Activated CD8-positive, alpha-beta memory T cell treated with anti-CD3 and anti-CD28 coated beads for 48 hours (primary cell): ENCODE data around the gene SRSF6.
"Not testable (repeated sequence)": the region's sequence is repeated elsewhere in the genome, so short reads cannot be mapped to it uniquely, and the experiment has no call there.

Experiments used
- DNase-seq, 3 experiments: peaks; one replicate each; pipeline ENCODE4 v3.0.0-alpha.2; 2020; ENCODE audit warnings: low read depth in 2 of 3, low spot score in 2 of 3

SRSF6 gene

DNA sequence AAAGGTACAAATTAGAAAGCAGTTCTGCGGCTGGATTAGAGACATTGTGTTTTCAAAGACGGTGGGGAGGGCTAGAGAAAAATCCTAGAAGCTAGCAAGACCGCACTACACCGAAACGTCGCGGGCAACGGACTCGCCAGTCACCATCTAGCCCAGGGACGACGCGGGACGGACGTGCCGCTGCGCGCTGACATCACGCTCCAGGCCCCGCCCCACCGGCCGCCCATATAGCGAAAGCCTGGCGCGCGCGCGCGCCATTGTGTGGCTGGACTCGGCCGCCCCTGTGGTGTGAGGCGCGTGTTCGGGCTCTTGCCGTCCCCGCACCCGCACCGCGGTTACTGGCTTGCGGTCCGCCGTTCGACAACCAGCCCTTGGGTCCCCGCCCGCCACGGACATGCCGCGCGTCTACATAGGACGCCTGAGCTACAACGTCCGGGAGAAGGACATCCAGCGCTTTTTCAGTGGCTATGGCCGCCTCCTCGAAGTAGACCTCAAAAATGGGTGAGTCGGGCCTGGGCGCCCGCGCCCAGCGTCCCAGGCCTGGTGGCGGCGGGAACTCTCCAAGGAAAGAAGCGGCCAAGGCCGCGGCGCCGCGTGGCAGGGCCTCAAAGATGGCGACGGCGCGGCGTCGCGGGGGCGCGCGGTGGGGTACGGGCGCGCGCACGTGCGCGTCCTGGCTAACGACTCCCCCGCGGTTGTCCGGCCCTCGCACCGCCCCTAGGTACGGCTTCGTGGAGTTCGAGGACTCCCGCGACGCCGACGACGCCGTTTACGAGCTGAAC is at the start of gene SRSF6:
TSS of gene SRSF6 (plus strand) at position 257 of the 782 bp plus-strand sequence. CDS start at position 395, 138 bp downstream.
- peak; percentile 86 to 96 (median 95) for DNase-seq

DNA sequence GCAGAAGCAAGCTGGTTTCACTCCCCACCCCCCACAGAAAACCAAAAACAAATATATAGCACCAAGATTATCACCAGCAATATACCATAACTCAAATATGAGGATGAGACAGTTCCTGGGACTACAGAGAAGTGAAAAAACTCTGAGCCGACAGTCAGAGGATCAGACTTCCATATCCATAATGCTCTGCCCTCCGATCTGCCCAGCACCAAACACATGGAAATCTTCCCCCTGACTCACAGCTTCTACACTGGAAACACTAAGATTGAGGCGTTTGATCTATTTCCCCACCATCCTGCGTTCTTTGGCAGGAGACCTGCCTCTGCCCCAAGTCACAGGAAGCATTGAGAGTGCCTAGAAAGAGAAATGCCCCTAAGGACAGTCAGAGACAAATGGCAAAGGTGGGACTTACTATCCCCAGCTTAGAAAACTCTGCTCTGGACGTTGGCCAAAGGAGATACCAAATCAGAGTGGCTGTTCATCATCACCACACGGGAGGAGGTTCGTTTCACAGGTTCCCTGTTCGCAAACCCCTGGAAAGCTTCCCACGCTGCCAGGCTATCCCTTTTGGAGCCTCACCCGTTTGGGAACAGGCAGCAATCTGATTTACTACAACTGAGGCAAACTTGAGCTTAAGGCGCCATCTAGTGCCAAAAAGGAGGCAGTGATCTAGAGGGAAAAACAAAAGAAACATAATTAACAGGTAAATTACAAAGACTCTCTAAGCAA is 48.7 kb upstream of the SRSF6 start:
- no peak for DNase-seq

DNA sequence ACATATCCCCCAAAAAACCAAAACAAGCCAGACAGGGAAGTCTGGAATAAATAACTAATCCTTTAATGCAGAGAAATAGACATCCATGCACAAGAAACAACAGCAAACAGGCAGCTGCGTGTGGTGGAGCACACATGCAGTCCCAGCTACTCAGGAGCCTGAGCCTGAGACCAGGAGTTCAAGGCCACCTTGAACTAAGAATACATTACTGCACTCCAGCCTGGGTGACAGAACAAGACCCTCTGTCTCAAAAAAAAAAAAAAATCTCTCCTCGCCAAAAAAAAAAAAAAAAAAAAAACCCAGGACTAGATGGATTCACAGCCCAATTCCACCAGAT is 48.2 kb upstream of the SRSF6 start:
- no peak for DNase-seq

GRCh38 chr20:43415661-43416430 is 41.9 kb upstream of the SRSF6 start:
- no peak for DNase-seq

- no peak for DNase-seq
These were observed 41.0 kb upstream of the SRSF6 start for GRCh38 chr20:43416591-43417228.

GRCh38 chr20:43420192-43420591 is 37.5 kb upstream of the SRSF6 start:
- no peak for DNase-seq

DNA sequence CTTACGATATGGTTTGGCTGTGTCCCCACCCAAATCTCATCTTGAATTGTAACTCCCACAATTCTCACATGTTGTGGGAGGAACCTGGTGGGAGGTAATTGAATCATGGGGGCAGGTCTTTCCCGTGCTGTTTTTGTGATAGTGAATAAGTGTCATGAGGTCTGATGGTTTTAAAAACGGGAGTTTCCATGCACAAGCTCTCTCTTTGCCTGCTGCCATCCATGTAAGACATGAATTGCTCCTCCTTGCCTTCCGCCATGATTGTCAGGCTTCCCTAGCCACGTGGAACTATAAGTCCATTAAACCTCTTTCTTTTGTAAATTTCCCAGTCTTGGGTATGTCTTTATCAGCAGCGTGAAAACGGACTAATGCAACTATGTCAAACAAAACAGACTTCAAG is 36.8 kb upstream of the SRSF6 start:
- DNase-seq, result not testable (repeated sequence)

DNA sequence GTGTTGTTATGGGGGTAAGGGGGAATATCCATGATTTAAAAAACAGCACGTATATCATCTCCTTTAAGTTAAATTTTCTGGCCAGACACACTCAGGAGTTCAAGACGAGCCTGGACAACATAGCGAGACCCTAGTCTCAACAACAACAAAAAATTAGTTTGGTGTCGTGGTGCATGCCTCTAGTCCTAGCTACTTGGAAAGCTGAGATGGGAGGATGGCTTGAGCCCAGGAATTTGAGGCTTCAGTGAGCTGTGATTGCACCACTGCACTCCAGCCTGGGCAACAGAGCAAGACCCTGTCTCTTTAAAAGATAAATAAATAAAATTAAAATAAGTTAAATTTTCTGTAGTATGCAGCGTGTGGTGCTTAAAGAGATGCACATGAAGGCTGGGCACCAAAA is 31.5 kb upstream of the SRSF6 start:
- DNase-seq, result no peak

DNA sequence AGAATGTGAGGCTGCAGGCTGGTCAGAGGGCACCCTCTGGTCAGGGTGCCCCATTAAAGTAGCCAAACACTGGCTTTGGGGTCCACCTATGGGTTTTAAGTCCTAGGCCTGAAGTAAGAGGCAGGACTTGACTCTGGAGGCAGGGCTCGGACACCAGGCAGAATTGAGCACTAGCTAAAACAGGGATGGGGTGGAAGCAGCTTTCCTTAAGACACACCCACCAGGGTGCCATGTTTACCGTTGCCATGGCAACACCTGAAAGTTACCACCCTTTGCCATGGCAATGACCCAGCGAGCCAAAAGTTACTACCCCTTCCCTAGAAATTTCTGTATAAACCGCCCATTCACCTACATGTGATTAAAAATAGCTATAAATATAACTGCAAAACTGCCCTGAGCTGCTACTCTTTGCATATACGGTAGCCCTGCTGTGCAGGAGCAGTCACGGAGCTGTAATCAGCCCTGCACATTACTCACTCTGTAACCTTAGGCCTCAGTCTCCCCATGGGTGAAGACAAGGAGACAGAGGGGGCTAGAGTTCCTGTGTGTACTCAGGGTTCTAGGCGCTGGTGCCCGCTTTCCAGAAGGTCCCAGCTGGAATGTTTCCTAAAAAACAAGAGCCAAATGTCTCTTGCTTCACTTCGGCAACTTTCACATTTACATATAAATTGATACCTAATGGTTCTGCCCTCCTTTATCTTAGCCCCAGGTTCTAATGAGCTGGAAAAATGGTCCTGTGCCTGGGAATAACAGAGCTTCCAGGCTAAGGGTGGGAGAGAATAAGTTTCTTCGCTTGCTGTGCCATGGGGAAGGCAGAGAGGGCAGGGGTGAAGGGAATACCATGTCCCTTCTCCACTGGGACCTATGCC is 27.2 kb upstream of the SRSF6 start:
- DNase-seq, result no peak

DNA sequence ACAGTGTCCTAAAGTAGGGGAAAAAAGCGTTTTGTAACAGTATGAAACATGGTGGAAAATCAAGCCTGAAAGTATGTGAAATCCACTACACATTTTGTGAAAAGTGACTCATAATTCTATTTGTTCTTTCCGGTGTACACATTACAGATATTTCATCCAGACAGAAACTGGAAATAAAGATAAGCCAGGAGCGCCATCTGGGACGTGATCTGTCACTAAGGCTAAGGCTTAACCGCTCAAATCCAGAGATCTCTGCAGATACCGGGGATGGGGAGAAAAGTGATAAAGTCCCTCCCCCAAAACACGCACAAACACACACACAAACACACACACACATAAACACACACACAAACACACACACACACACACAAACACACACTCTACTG is 26.6 kb upstream of the SRSF6 start:
- no peak for DNase-seq

DNA sequence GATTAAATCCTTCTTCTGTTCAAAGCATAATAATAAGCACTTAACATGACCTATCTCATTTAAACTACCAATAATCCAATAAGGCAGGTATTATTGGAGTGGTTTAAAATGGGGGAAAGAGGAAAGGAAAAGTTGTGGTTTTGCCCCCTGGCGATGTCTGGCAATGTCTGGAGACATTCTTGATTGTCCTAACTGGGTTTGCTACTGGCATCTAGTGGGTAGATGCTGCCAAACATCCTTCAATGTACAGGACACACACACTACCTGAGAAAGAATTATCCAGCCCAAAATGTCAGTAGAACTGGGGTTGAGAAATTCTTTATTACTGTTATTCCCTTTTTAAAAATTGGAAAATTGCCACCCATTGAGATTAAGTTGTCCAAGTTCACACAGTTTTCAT is 25.2 kb upstream of the SRSF6 start:
- no peak for DNase-seq

DNA sequence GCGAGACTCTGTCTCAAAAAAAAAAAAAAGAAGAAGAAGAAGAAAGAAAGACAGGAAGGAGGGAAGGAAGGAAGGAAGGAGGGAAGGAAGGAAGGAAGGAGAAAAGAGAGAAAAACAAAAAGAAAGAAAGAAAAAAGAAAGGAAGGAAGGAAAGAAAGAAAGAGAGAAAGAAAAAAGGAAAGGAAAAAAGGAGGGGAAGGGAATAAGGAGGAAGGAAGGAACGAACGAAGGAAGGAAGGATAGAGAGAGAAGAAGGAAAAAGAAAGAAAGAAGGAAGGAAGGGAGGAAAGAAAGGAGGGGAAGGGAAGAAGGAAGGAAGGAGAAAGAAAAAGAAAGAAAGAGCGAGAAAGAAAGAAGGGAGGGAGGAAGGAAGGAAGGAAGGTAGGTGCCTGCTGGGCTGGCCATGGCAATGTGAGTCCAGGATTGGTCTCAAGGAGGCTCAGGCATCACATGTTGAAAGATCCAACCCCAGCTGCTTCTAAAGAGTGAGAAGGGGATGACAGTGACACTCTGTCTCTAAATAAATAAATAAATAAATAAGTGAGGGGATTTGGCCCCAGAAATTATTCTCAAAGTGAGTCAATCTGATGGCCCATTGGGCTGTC is 24.3 kb upstream of the SRSF6 start:
- DNase-seq, result no peak

DNA sequence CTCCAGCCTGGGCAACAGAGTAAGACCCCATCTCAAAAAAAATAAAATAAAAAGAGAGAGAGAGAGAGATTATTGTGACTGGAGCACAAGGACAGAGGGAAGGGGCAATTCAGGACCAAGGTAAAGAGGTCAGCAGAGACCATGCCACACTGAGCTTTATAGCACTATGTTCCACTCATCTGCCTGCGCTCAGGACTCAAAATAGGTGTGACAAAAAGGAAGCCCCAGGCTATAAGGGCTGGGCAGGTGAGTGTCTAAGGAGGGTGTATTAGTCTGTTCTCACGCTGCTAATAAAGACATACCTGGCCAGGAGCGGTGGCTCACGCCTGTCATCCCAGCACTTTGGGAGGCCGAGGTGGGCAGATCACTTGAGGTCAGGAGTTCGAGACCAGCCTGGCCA is 23.1 kb upstream of the SRSF6 start:
- DNase-seq, result no peak

GRCh38 chr20:43438578-43439316 is 18.9 kb upstream of the SRSF6 start:
- no peak for DNase-seq

DNA sequence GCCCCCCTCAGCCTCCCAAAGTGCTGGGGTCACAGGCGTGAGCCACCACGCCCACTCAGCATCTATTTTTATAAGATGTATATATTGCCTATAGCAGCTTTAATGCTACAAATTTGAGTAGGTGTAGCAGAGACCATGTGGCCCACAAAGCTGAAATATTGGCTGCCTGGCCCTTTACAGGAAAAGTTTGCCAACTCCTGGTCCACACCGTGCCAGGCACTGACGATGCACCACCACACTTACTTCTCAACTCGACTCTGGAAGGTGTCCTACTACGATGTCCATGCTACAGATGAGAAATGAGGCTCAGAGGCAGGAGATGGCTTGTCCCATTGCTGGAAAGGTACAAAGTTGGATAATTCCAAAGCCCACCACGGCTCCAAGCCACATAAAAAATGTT is 17.2 kb upstream of the SRSF6 start:
- no peak for DNase-seq

- DNase-seq, result no peak
These were observed 15.3 kb upstream of the SRSF6 start for GRCh38 chr20:43442282-43442880.

DNA sequence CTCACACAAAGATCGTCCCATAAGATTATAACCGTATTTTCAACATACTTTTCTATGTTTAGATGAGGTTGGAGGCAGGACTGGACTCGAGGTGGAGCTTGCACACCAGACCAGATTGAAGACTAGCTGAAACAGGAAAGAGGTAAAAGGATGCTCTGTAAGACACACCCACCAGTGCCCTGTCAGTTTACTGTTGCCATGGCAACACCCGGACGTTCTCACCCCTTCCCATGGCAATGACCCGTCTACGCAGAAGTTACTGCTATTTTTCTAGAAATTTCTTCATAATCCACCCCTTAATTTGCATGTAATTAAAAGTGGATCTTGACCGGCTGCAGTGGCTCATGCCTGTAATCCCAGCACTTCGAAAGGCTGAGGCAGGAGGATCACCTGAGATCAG is 13.6 kb upstream of the SRSF6 start:
- DNase-seq, result no peak

GRCh38 chr20:43446361-43446879 is 11.3 kb upstream of the SRSF6 start:
- DNase-seq, result no peak

DNA sequence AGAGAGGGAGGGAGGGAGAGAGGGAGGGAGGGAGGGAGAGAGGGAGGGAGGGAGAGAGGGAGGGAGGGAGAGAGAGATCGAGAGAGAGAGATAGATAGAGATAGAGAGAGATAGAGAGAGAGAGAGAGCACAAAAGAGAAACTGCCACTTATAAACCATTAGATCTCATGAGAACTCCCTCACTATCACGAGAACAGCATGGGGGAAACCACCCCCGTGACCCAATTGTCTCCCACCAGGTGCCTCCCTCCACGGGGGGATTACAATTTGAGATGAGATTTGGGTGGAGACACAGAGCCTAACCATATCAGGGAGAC is 9.3 kb upstream of the SRSF6 start:
- DNase-seq, result not testable (repeated sequence)
